Glomerular visceral epithelial cell (primary cell): ENCODE data around the gene OLFML1.

Source experiments
- DNase-seq: peaks from one replicate; pipeline ENCODE4 v3.0.0-alpha.2; 2016; ENCODE audit errors: extremely low spot score

OLFML1 gene

DNA sequence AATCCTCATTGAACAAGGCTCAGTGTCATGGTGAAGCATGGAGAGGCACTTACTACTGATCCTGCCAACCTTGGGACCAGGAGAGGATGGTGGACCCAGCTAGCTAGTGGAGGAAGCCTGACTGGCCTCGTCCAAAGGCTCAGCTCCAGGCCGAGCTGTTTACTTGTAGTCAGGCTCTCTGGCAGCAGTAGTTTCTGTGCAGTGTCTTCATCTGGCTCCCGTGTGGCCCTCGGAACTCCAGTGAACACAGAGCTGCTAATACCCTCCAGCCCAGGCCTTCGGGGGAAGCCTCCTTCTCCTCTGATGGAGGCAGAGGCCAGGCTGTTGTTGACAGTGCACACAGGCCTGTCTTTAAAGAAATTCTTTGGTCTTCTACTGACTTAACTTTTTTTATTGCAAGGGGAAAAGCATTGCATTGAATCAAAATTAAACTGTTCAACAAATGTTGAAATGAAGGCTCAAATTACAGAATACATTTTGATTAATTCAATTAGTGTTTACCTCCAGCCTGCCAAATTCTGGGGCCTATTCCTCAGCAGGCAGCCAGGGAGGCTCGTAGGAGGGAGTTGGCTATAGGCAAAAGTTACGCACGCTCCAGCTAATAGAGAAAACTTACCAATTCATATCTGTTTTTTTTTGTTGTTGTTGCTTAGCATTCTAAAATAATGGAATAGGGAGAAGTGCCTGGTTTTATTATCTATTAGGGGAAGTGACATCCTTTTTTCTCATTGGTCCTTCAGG is 47.3 kb downstream of the OLFML1 start:
- no peak for DNase-seq

DNA sequence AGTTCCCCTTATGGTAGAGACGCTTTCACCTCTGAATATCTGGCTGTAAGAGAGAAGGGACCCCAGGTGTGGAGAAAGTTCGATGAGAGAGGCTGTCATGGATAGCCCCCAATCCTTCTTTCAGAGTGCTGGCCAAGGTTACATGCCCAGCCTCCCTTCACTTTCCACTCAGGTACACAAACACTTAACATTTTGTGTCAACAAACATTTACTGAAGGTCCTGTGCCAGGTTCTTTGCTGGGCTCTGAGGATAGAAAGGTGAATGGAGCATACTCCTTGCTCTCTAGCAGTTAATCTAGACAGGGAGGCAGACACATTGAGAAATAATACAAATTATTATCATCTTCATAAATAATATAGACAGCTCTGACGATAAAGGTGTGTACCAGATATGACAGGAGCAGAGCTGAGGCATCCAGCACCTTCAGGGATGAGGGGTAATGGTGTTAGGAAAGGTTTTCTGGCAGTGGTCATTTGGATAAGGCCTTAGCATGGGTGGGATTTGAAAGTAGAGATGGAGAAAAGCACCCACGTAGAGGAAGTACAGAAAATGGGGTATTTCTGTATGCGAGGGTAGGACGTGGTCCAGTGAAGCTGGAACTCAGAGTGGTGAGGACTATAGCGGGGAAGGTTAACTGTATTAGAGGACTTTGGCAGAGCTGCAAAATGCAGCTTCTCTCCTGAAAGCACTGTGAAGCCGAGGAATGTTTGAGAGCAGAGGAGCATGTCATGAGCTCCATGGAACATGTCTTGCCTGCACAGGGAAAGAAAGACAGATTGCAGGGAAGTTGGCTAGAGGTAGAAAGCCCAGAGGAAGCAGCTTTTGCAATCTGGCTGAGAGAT is 48.1 kb downstream of the OLFML1 start:
- DNase-seq = no peak

DNA sequence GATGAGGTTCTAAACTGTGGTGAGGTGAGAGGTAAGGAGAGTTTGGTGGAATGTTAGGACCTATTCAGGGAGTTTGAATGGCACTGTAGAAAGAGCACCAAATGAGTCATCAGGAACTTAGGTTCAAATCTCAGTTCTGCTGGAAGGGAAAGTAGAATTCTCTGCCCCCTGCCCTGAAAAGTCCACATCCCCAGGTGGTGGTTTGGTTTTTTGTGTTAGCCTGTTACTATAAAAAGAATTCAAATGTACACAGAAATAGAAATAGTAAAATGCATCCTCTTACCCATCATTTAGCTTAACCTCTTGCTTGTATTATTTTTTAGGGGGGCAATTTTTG is 48.7 kb downstream of the OLFML1 start:
- no peak for DNase-seq

DNA sequence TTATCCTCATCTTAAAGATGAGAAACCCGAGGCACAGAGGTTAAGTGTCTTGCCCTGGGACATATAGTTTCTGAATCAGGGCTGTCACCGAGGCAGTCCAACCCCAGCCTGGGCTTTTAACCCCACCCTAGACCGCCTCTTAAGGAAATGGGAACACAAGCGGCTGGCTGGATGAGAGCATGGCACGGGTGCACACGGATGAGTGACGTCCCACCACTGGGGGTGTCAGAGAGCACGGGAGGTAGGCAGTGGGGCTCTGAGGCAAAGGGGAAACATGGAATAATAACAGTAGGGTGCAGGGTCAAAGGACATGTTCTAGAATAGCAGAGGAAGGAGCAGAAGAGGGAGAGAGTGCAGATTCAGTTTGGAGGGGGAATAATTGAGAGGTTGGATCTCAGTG is 50.8 kb downstream of the OLFML1 start:
- no peak for DNase-seq

DNA sequence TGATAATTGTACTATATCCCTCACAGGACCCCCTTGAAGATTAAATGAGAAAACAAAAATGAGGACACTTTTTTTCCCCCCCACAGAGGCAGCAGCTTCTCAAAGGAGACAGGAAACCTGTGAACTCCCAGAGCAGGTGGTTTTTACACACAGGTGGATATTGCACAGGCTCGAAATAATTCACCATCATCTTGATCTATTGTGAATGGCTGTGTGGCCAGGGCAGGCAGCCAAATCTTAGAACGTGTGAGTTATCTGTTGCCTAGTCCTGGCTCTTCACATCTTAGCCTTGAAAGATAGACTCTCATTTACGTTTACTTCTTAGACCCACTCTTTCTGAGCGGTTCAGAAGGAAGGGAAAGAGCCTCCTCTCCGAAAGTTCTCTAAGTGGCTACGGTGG is 52.0 kb downstream of the OLFML1 start:
- DNase-seq = no peak

DNA sequence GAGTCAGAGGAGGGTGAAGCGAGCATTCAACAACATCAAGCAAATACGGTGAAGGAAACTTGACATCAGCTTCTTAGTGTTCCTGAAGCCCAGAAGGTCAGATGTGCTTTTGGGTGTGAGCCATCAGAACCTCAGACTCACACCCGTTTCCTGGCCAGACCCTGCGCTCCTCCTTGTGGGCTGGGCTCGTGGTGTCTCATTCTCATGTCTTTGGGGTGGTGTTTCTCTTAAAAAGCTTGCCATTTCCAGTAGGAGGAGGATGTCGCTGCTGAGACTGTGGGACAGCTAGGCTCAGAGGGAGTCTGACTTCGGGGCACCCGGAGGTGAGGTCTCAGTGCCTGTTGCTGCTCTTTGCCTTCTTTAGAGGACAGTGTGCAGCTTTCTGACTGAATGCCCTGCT is 52.7 kb downstream of the OLFML1 start:
- DNase-seq = no peak

DNA sequence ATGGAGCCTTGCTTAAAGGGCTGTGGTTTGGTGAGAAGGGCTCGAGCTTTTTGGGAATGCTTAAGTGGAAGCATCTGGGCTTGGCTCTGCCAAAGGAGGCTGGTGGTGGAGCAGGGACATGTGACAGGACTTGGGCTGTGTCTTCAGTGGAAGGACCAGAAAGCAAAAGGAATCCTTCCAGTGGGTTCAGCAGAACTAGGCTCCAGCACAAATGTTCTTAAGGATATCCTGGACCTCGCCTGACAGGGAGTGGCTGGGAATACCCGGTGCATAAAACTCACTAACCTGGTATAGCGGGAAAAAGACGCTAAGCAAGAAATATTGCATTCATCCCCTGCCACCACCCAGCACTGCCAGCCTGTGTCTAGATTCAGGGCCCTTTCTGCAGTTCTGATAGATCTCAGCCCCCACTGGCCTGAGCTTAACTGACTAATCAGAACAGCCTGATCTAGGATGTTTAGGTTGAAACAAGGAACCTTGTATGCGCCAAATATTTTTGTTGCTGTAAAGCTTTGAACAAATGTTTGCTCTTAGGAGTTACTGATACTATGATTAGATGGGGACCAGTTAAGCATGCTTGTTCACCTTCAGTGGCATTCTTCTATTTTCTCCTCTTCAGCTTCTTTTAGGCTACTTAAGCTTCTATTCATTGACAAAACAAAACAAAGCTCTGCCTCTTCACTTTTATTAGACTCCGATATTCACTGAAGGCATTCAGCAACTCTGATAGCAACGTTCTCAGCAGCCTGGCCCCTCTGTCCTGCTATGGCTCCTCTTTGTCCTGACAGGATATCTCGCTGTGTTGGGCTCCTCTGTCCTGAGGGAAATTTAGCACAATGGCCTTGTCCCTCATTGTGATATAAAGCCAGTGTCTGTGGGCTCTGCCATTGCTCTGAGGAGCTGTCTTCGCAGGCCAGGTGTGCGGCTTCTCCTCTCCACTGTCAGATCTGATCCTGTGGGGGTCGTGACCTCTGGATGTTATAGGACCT is 53.5 kb downstream of the OLFML1 start:
- DNase-seq = no peak

DNA sequence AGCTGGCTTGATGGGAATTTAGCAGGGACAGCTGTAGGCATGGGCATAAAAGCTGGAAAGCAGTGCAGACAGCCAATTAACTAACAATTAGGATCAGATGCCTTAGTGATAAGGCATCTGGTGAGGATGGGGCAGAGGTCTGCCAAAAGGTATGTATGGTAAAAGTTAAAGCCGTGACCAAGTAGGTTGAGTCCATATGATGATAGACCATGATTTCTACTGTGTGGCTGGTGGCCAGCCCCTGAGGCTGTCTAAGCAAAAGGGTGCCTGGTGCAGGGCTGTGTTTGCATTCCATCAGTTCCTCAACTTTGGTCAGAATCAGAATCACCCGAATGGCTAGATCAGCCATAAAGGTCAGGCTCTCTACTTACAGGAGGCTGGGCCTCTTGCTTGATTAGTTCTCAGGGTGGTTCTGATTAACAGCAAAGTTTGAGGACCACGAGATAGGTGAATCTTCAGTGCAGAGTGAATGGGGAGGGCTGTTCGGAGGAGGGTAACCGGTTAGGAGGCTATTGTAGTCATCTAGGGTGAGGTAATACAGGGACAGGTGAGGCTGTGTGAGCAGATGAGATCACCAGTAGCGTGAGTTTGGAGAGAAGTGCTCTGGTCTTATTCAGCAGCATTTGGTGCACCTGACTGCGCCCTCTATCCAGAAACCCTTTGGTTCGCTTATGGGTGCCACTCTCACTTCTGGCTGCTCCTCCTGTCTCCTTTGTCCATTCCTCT is 55.7 kb downstream of the OLFML1 start:
- no peak for DNase-seq

DNA sequence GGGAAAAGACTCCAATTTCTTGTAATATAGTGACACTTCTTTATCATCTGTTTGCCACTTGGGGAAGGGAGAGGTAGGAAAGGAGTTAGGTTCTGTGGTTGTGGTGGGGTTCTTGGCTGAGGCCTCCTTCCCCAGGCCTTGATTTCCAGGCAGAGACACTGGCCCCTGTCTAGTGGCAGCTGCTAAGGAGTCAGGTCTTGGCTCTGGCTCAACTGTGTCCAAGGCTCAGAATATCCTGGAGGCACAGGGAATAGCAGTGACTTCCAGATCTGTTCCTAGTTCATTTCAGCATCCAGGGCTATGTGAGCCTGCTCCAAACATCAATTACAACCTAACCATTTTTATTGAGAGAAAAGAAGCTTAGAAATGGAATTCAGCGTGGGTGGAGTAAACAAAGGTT is 58.0 kb downstream of the OLFML1 start:
- no peak for DNase-seq

DNA sequence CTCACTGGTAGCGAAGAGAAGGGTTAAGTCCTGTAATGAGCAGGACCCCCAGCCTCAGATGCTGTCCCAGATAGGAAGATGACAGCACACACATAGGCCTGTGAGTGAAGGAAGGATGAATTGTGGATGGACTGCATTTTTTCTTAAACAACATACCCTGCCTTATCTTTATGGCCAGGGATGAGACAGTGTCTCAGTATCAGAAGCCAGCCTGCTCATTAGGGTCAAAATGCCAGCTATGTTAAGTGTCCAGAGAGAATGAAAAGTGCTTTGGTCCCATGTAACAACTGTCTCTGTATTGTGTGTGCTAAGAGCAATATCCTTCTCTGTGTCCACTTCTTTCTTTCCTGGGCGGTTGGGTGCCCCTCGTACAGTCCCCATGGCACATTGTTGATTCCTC is 58.7 kb downstream of the OLFML1 start:
- DNase-seq = no peak

DNA sequence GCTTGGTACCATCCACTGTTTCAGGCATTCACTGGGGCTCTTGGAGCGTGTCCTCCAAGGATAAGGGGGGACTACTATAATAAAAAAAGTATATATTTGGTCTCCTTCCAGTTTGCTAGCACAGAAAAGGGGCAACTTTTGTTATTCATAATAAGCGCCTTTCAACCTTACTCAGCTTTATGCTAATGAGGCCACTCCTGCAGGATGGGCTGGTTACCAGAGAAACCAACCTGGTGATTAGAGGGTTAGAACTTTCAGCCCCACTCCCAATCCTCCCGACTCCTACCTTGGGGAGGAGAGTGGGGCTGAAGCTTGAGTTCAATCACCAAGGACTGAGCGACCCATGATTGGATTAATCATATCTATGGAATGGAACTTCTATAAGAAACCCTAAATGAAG is 60.3 kb downstream of the OLFML1 start:
- DNase-seq = no peak

DNA sequence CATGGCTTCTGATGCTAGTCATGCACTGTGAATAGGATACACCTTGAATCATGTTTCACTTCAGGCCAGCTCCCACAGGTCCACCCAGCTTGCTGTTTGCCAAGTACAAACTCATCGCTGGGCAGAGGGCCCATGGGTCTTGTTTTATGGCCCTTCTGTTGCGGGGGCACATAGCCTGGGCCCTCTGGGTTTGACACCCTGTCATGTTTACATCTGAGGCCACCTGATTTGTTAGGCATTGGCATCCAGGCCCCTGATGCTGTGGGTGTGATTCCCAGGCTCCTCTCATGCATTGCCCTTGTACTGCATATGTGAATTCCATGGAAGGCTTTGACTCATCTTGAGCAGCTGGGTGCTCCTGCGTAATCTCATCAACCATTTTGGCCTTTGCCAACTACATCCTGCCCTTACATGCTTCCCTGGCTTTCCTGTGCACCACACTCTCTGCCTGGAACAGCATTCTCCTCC is 61.1 kb downstream of the OLFML1 start:
- no peak for DNase-seq

DNA sequence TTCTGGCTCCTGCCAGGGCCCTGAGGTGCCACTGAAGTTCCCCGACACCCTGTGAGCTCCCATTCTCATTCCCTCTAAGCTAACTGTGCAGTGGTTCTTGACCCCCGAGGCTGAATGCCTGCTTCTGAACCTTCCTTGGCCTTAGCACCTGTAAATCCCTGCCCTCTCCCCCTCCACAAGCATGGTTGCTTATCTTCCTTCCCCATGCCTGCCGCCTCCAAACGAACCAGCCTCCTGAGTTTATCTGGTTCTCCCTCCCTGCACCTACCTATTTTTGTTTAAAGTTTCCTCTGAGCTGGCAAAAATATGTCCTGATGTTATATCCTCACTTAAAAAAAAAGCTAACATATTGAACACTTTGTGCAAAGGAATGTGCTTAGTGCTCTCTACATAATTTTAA is 62.4 kb downstream of the OLFML1 start:
- DNase-seq = no peak

DNA sequence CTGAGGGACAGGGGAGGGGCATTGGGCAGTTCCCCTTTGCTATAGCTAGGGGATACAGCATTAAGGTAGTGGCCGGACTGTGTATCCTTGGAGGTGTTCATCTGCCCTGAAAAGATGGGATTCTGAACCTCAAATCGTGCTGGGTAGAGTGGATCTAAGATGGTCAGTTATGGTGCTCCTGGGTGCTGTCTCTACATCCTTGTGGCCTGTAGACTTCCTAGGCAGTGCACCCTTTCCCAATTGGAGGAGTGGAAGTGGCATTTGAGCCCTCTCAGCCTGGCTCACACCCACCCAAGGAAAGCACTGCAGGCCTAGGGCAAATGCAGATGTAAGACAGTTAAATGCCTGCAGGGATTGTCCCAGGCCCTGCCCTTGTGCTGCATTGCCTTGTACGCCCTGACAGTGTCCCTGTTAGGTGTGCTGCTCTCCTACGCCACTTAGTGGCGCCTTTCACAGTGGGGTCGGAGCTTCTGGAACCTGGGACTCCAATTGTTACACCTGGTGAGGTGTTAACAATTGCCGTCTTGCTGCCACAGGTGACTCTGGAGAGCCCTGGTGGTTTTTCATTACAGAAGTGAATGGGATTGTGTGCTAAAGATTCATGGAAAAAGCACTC is 63.5 kb downstream of the OLFML1 start:
- no peak for DNase-seq

DNA sequence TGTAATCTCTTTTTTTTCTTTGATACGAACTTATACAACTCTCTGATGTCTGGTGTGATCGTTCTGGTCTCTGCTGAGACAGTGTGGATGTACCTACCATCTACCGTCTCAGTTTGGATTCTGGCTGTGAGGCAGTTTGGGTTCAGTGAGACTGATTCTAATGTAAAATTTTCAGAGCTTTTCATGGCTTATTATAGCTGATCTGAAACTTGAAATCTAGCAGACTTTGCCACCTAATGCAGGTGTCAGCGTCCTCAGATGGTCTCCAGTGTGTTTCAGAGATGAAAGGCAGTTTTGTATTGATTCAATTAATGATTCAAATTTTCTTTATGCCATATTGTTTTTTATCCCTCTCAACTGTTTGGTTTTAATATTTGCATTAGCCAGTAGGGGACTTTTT is 64.4 kb downstream of the OLFML1 start:
- DNase-seq = no peak

DNA sequence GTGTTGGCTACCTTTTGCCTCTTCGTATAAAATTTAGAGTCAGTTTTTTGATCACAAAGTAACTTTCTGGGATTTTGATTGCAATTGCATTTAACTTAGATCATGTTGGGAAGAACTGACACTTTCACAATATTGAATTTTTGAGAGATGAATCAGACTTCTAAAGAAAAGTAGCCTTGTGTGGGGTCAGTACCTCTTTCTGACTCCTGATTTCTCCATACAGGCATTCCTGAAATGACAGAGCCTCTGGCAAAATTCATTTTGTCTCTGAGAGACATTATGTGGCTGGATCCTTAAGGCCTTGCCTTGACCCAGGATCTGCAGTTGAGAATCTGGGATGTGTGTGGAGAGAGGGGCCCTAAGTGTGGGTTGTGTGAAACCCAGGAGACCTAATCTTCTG is 66.3 kb downstream of the OLFML1 start:
- no peak for DNase-seq

DNA sequence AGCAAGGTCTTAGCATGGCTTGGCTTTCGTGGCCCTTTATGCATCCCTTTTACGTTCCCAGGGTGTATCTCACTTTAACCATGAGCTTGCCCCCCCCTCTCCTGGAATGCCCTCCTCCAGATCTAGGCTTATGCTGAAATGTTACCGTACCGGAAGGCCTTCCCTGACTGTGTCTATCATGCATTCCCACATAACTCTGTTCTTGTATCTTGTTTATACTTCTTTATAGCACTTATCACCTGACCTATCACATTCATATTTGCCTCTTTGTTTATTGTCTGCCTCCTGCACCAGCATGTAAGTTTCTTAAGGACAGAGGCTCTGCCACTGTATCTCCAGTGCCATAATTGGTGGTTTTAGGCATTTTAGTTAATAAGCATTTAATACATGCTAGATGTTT is 67.4 kb downstream of the OLFML1 start:
- DNase-seq = no peak

DNA sequence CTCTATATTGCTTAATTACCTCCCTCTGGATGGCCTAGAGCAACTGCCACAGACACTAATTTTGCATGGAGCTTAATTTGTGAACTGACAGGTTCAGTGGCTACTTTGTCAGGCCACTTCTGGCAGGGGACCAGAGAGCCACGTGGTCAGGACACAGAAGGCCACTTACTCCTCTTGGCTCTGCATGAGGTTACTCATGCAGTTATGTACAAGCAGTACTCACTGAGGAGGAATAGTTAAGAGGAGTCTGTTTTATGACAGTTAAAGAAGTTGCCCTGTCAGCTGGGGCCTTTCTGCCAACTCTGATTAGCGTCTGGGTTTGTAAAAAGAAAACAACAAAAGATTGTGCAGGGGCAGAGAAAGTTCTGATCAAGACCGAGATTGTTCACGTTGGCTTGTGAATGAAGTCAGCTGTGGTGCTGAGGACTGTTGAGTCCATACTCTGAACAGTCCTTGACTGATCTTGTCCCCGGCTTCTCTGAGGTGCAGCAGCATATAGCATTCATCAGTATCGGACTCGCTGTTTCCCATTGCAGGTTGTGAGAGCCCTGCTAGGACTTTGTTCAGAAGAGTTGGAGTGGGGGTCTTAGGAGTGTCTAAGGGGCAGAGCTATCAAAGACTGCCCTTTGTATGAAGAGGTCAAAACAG is 69.9 kb downstream of the OLFML1 start:
- no peak for DNase-seq

DNA sequence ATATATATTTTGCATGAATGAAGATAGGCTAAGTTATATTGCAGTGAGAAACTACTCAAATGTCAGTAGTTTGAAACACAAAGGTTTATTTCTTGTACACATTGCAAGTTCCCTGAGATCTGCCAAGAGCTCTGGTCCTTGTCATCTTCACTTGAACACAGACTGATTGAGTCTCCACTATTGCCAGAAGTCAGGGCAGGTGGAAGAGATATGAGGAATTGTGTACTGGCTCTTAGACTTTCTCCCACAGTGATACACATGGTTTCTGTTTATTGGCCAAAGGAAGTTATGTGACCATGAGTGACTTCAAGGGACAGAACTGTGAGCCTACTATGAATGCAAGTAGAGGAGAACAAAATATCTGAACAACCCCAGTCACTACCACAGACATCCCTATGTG is 72.7 kb downstream of the OLFML1 start:
- no peak for DNase-seq
